Subcutaneous abdominal adipose tissue (tissue), 5 donors: ENCODE data around the gene WT1.

Experiments
- H3K27ac ChIP-seq: one replicate; pipeline ENCODE4 v1.7.0; 2013; ENCODE audit warnings: low read depth, mild to moderate bottlenecking, inconsistent platforms, low read length, moderate library complexity
- H3K27me3 ChIP-seq, 5 donors: one replicate each; pipeline ENCODE4 v1.7.0; 2013; ENCODE audit warnings: low read length in 5 of 5, inconsistent platforms in 1 of 5; ENCODE audit not compliant: control insufficient read depth in 5 of 5, insufficient read depth in 4 of 5
- H3K36me3 ChIP-seq, 5 donors: one replicate each; pipeline ENCODE4 v1.7.0; 2013; ENCODE audit warnings: low read length in 5 of 5; ENCODE audit not compliant: control insufficient read depth in 5 of 5, insufficient read depth in 5 of 5
- H3K4me1 ChIP-seq, 5 donors: one replicate each; pipeline ENCODE4 v1.7.0; 2013; ENCODE audit warnings: low read length in 5 of 5, mild to moderate bottlenecking in 3 of 5, moderate library complexity in 1 of 5; ENCODE audit not compliant: control insufficient read depth in 5 of 5, insufficient read depth in 5 of 5
- H3K4me3 ChIP-seq, 5 donors: one replicate each; pipeline ENCODE4 v1.7.0; 2013; ENCODE audit warnings: low read length in 5 of 5, low read depth in 1 of 5
- H3K9ac ChIP-seq, 5 donors: one replicate each; pipeline ENCODE4 v1.7.0; 2013; ENCODE audit warnings: low read length in 5 of 5, mild to moderate bottlenecking in 4 of 5, moderate library complexity in 3 of 5
- H3K9me3 ChIP-seq, 5 donors: one replicate each; pipeline ENCODE4 v1.7.0; 2013; ENCODE audit warnings: low read length in 5 of 5; ENCODE audit not compliant: control insufficient read depth in 5 of 5
- donor health status: healthy.
- donor health status: healthy.
- donor health status: healthy.
- donor health status: healthy.
- donor health status: healthy.

The WT1 gene

DNA sequence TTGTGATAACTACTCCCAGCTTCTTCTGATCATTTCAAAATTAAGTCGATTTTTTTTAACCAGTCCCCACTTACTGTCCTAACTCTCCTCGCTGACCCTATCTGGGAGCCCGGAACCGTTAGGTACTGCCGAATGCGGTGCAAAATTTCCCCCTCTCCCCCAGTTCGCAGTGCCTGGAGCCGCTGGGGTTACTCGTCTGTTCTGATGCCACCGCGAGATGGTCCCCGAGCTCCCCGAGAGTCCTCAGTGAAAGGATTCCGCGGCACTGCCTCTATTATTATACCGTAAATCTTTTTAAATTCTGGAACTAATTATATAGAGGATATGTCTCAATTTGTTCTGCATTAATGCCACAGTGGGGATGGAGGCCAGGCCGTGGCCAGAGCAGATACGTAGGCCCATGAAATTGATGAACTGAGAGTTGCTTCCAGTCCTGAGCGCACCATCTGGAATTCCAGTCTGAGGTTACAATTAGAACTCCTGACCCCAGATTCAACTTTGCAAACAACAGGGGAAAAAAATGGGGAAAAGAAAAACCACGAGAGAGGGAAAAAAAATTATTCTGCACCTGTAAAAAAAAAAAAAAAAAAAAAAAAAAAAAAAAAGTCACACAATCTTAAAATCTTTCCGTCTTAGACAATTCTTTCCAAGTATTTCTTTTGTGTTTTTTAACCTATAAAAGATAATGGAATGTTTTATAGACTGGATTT is 4.3 kb upstream of the WT1 start:
- no peaks in the 10 kb centered on the region for H3K9me3 ChIP-seq
- no peak overlapping the region for H3K4me3 ChIP-seq
- peaks cover 0 to 31% (median 24%) of the 10 kb centered on the region in 5 donors for H3K4me1 ChIP-seq
- H3K27me3 ChIP-seq, result peaks cover 34 to 65% (median 59%) of the 10 kb centered on the region in 5 donors
- H3K36me3 ChIP-seq, result no peaks in the 10 kb centered on the region
- no peak overlapping the region for H3K9ac ChIP-seq
- H3K27ac ChIP-seq, result no peak overlapping the region

- Histone ChIP-seq H3K9me3 (no peaks in the 10 kb centered on the region), H3K36me3 (no peaks in the 10 kb centered on the region), H3K27ac (no peak overlapping the region), H3K27me3 (peaks cover 41 to 72% (median 65%) of the 10 kb centered on the region in 5 donors), H3K4me1 (peaks cover 0 to 37% (median 31%) of the 10 kb centered on the region in 5 donors), H3K4me3 (no peak overlapping the region), H3K9ac (no peak overlapping the region)
Observed at GRCh38 chr11:32438866-32439489, 3.6 kb upstream of the WT1 start.

GRCh38 chr11:32438346-32438865 is 3.1 kb upstream of the WT1 start:
- peaks cover 0 to 42% (median 36%) of the 10 kb centered on the region in 5 donors for H3K4me1 ChIP-seq
- no peak overlapping the region for H3K27ac ChIP-seq
- no peak overlapping the region for H3K9ac ChIP-seq
- H3K27me3 ChIP-seq, result peaks cover 42 to 77% (median 70%) of the 10 kb centered on the region in 5 donors
- H3K9me3 ChIP-seq, result no peaks in the 10 kb centered on the region
- H3K4me3 ChIP-seq, result no peak overlapping the region
- no peaks in the 10 kb centered on the region for H3K36me3 ChIP-seq

- Histone ChIP-seq H3K27ac (no peak overlapping the region), H3K9ac (no peak overlapping the region), H3K4me3 (no peak overlapping the region), H3K27me3 (peaks cover 41 to 82% (median 76%) of the 10 kb centered on the region in 5 donors), H3K4me1 (peaks cover 0 to 49% (median 43%) of the 10 kb centered on the region in 5 donors), H3K9me3 (no peaks in the 10 kb centered on the region), H3K36me3 (no peaks in the 10 kb centered on the region)
Observed at GRCh38 chr11:32437495-32438345, 2.4 kb upstream of the WT1 start.

DNA sequence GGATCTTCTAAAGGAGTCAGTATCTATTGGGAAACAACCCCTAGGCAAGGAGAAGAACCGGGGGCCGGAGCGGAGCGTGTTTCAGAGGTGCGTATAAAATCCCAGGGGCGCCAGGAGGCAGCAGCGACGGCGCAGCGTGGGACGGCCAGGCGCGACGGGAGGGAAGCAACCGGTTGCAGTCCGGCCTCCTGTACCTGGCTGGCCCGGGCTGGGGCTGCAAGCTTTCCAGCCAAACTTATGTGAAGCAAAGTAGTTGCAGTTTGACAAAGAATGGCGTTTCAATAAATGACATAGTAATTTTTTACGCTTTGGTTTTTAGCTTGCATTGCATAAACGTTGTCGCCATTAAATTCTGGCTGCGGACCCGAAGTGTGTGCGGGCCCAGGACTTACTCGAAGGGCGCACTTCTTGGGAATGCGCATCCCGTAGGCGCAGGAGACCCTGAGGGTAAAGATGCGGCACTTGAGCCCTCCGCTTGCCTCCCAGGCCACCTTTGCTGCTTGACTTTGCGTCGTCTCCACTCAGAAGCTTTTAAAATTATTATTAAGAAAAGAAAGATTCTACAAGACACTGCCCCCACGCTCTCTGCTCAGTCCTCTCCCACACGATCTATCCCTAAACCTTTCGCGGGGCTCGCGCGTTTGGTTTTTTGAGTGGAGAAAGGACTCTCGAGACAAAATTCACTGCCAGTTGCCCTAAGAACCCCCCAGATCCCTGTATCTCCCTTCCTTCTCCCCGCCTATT is 1.6 kb upstream of the WT1 start:
- no peak overlapping the region for H3K4me3 ChIP-seq

GRCh38 chr11:32435942-32436750 is 807 bp upstream of the WT1 start:
- Histone ChIP-seq H3K9ac (no peak overlapping the region), H3K4me3 (peak overlapping the region in 4 of 5 donors; percentile 15 to 42 (median 30)), H3K9me3 (no peaks in the 10 kb centered on the region), H3K27me3 (peaks cover 47 to 81% (median 77%) of the 10 kb centered on the region in 5 donors), H3K36me3 (no peaks in the 10 kb centered on the region), H3K4me1 (peaks cover 0 to 51% (median 44%) of the 10 kb centered on the region in 5 donors), H3K27ac (no peak overlapping the region)

More for the DNA sequence above, 1.6 kb upstream of the WT1 start:
- Histone ChIP-seq H3K9me3 (no peaks in the 10 kb centered on the region), H3K36me3 (no peaks in the 10 kb centered on the region), H3K4me1 (peaks cover 0 to 50% (median 44%) of the 10 kb centered on the region in 5 donors), H3K27ac (no peak overlapping the region), H3K27me3 (peaks cover 47 to 84% (median 78%) of the 10 kb centered on the region in 5 donors), H3K9ac (no peak overlapping the region)

GRCh38 chr11:32435152-32435480 is 223 bp downstream of the WT1 start:
- Histone ChIP-seq H3K9ac (no peak overlapping the region), H3K9me3 (no peaks in the 10 kb centered on the region), H3K4me3 (no peak overlapping the region), H3K4me1 (peaks cover 0 to 57% (median 49%) of the 10 kb centered on the region in 5 donors), H3K36me3 (no peaks in the 10 kb centered on the region), H3K27me3 (peaks cover 45 to 87% (median 77%) of the 10 kb centered on the region in 5 donors), H3K27ac (no peak overlapping the region)

DNA sequence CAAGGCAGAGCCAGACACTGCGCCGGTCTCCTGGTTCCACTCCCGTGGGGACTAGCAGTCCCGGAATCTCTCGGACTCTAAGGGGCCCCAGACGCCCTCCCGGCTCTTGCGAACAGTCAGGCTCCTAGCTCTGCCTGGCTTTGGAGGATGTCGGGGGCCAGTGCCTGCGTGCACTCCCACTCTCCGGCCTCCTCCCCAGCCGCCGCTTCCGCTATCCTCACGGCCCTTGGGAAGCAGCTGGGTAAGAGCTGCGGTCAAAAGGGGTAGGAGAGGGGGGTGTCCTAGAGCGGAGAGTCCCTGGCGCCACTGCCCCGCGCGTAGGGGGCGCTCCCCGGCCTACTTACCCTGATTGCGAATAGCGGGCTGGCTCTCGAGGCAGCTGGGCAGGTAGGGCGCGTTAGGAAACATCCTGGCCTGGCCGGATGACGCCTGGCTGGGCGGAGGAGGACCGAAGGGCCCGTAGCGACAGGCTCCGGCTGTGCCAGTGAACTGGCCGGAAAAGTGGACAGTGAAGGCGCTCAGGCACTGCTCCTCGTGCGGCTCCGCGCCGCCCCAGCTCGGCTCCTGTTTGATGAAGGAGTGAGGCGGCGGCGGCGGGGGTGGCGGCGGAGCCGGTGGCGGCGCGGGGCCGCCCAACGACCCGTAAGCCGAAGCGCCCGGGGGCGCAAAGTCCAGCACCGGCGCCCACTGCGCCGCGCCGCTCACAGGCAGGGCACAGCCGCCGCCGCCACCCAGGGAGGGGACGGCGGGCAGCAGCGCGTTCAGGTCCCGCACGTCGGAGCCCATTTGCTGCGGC is 785 bp downstream of the WT1 start:
- Histone ChIP-seq H3K27ac (no peak overlapping the region), H3K27me3 (peaks cover 40 to 90% (median 80%) of the 10 kb centered on the region in 5 donors), H3K36me3 (no peaks in the 10 kb centered on the region), H3K4me3 (peak overlapping the region in 3 of 5 donors; percentile 30 to 54 (median 51)), H3K4me1 (peaks cover 0 to 57% (median 49%) of the 10 kb centered on the region in 5 donors), H3K9me3 (no peaks in the 10 kb centered on the region), H3K9ac (no peak overlapping the region)
